Dedifferentiated amniotic fluid mesenchymal stem cell (primary cell): Measurements from ENCODE around the gene CACNA2D3.

ENCODE experiments used
- DNase-seq: peaks from one replicate; pipeline ENCODE4 v3.0.0-alpha.2; 2016; ENCODE audit errors: extremely low spot score

The CACNA2D3 gene

GRCh38 chr3:54171509-54171908 lies 49.2 kb downstream of the CACNA2D3 start:
- no peak for DNase-seq

- DNase-seq: no peak
These were observed 49.6 kb downstream of the CACNA2D3 start for GRCh38 chr3:54171951-54172350.

GRCh38 chr3:54173371-54173770 lies 51.0 kb downstream of the CACNA2D3 start:
- DNase-seq: no peak

GRCh38 chr3:54176106-54176505 lies 53.8 kb downstream of the CACNA2D3 start:
- no peak for DNase-seq

- DNase-seq: no peak
These were observed 55.5 kb downstream of the CACNA2D3 start for GRCh38 chr3:54177816-54178215.

- DNase-seq: no peak
These were observed 56.0 kb downstream of the CACNA2D3 start for GRCh38 chr3:54178376-54178775.

GRCh38 chr3:54180921-54181320 lies 58.6 kb downstream of the CACNA2D3 start:
- DNase-seq: no peak

- DNase-seq: no peak
These were observed 59.9 kb downstream of the CACNA2D3 start for GRCh38 chr3:54182242-54182641.

- no peak for DNase-seq
These were observed 63.4 kb downstream of the CACNA2D3 start for GRCh38 chr3:54185740-54186139.

- DNase-seq: peak; percentile 18
These were observed 65.9 kb downstream of the CACNA2D3 start for GRCh38 chr3:54188176-54188791.

- DNase-seq: no peak
These were observed 68.9 kb downstream of the CACNA2D3 start for GRCh38 chr3:54191220-54191619.

GRCh38 chr3:54192026-54192425 lies 69.7 kb downstream of the CACNA2D3 start:
- DNase-seq: no peak

- no peak for DNase-seq
These were observed 70.7 kb downstream of the CACNA2D3 start for GRCh38 chr3:54193093-54193492.

- no peak for DNase-seq
These were observed 74.1 kb downstream of the CACNA2D3 start for GRCh38 chr3:54196360-54196991.

- DNase-seq: no peak
These were observed 75.2 kb downstream of the CACNA2D3 start for GRCh38 chr3:54197509-54197908.

GRCh38 chr3:54198556-54198955 lies 76.2 kb downstream of the CACNA2D3 start:
- no peak for DNase-seq

- DNase-seq: no peak
These were observed 79.7 kb downstream of the CACNA2D3 start for GRCh38 chr3:54202054-54202453.

- DNase-seq: no peak
These were observed 80.4 kb downstream of the CACNA2D3 start for GRCh38 chr3:54202651-54203248.

GRCh38 chr3:54206874-54207273 lies 84.5 kb downstream of the CACNA2D3 start:
- no peak for DNase-seq

GRCh38 chr3:54211097-54211496 lies 88.7 kb downstream of the CACNA2D3 start:
- no peak for DNase-seq

GRCh38 chr3:54212723-54213122 lies 90.4 kb downstream of the CACNA2D3 start:
- no peak for DNase-seq

- DNase-seq: no peak
These were observed 91.6 kb downstream of the CACNA2D3 start for GRCh38 chr3:54213907-54214306.

GRCh38 chr3:54214845-54215244 lies 92.5 kb downstream of the CACNA2D3 start:
- DNase-seq: no peak
